Measurements from ENCODE around the gene MED16.
"Not testable (repeated sequence)": the region's sequence is repeated elsewhere in the genome, so short reads cannot be mapped to it uniquely, and the experiment has no call there.

MED16 gene

GRCh38 chr19:854549-854948, 38.4 kb downstream of the MED16 start:
- DNase-seq (ENCODE audit: low spot score), result no peak

GRCh38 chr19:853614-854220, 39.3 kb downstream of the MED16 start:
- DNase-seq (ENCODE audit: low spot score), result not testable (repeated sequence)

DNA sequence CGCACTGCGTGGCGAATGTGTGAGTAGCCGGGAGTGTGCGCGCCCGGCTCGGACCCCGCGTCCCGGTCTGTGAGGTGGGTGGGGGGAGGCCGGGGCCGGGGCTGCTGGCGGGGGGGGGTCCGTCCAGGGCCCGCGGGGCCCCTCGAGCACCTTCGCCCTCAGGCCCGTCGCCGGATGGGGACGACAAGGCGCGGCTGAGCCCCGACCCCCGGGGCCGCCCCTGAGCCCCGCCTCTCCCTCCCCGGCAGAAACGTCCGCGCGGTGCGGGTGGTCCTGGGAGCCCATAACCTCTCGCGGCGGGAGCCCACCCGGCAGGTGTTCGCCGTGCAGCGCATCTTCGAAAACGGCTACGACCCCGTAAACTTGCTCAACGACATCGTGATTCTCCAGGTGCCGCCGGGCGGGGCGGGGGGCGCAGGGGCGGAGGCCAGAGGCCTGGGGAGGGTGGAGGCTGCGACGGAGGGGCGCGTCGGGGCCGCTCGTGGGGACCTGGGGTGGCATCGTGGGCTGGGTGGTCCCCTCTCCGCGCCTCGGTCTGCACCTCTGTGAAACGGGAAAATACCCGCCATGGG, 39.9 kb downstream of the MED16 start:
- DNase-seq (ENCODE audit: low spot score), result no peak

- DNase-seq (ENCODE audit: low spot score), result no peak
Measured at GRCh38 chr19:852136-853013, 40.6 kb downstream of the MED16 start, which contains the start of gene ELANE. TSS of gene ELANE (plus strand) at chr19:852303. CDS start at chr19:852329, 26 bp downstream.

DNA sequence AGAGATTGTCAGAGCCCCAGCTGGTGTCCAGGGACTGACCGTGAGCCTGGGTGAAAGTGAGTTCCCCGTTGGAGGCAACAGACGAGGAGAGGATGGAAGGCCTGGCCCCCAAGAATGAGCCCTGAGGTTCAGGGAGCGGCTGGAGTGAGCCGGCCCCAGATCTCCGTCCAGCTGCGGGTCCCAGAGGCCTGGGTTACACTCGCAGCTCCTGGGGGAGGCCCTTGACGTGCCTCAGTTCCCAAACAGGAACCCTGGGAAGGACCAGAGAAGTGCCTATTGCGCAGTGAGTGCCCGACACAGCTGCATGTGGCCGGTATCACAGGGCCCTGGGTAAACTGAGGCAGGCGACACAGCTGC, 42.0 kb downstream of the MED16 start:
- no peak for DNase-seq (ENCODE audit: low spot score)

- peak; percentile 32 for DNase-seq (ENCODE audit: low spot score)
Measured at GRCh38 chr19:850221-850978, 42.6 kb downstream of the MED16 start.

GRCh38 chr19:849195-849594, 43.8 kb downstream of the MED16 start:
- DNase-seq (ENCODE audit: low spot score), result not testable (repeated sequence)

DNA sequence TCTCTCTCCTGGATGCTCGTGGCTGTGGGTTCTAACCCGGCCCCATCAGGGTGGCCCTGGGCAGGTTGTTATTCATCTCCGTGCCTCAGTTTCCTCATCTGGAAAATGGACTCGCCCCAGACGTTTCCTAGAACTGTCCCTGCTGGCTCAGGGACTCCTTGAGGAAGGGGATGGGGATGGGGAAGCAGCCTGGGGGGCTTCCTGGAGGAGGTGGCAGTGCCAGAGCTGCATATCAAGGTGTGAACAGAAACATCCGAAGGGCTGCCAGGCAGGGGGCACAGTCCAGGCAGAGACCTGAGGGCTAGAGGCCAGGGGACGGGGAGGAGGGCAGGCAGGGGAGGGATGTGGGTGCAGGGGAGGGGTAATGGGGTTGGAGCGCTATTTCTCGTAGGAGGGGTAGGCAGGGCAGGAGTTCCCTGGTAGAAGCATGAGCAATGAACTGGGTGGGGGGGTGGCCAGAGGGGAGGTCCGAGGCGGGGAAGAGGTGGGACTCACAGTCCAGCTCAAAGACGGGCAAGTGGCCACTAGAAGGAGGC, 44.5 kb downstream of the MED16 start:
- no peak for DNase-seq (ENCODE audit: low spot score)

GRCh38 chr19:845707-846521, 47.1 kb downstream of the MED16 start:
- DNase-seq (ENCODE audit: low spot score), result no peak

GRCh38 chr19:844546-844971, 48.4 kb downstream of the MED16 start:
- DNase-seq (ENCODE audit: low spot score), result no peak

GRCh38 chr19:843836-844545, 49.0 kb downstream of the MED16 start:
- no peak for DNase-seq (ENCODE audit: low spot score)

DNA sequence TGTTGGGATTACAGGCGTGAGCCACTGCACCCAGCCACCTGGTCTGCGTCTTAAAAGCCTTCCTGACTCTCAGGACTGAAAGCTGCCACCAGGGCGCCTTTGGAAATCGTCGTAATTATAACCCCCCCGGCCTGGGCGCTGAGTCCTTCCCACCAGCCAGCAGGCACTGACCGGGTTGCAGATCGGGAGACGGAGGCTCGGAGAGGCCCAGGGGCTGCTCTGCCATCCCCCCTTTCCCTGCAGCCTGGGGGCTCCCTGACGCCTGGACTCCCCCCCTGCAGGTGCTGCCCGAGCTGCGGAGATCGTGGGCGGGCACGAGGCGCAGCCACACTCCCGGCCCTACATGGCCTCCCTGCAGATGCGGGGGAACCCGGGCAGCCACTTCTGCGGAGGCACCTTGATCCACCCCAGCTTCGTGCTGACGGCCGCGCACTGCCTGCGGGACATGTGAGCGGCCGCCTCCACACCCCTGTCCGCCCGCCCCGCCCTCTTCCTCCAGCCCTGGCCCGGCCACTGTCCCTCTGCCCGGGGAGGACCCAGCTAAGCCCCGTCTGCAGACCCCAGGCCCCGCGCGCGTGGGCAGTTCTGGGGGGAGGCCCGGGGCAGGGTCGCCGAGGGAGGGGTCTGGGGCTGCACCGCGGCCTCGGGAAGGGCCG, 49.7 kb downstream of the MED16 start:
- DNase-seq (ENCODE audit: low spot score), result no peak

DNA sequence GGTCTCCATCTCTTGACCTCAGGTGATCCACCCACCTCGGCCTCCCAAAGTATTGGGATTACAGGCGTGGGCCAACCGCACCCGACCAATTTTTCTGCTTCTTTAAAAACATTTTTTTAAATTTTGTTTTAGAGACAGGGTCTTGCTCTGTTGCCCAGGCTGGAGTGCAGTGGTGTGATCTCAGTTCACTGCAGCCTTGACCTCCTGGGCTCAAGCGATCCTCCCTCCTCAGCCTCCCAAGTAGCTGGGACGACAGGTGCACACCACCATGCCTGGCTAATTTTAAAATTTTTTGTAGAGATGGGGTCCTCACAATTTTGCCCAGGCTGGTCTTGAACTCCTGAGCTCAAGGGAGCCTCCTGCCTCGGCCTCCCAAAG, 50.2 kb downstream of the MED16 start:
- DNase-seq (ENCODE audit: low spot score), result not testable (repeated sequence)

DNA sequence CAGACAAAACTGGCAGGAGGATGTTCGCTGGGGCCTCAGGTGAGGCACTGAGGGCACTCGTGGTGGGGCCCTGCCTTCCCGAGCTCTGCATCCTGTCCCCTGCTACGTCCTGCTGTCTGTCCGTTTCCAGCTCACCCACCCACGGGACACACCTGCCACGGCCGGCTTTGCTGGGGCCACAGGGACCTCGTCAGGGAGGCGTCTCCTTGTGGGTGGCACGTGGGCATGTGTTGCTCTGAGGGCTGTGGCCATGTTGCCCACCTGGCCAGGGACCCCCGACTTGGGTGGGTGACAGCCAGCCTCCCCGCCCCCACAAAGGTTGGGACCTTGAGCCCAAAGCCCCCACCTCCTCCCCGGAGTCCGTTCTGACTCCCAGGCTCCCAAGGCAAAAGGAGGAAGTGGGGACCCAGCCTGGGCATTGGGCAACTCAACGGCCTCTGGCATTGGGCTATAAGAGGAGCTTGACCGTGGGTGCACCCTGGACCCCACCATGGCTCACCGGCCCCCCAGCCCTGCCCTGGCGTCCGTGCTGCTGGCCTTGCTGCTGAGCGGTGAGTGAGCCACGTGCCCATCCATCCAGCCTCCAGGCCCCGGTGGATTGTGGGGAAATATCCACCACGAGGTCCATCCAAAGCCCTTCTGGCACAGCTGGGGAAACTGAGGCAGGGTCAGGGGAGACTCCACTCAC, 52.3 kb downstream of the MED16 start, which contains the start of gene PRTN3:
Gene PRTN3, plus strand, starts transcription at position 481 of the 688 bp plus-strand sequence. Its CDS starts 10 bp downstream, at position 491.
- no peak for DNase-seq (ENCODE audit: low spot score)

- no peak for DNase-seq (ENCODE audit: low spot score)
Measured at GRCh38 chr19:835210-835810, 57.7 kb downstream of the MED16 start.

- no peak for DNase-seq (ENCODE audit: low spot score)
Measured at GRCh38 chr19:834216-834615, 58.8 kb downstream of the MED16 start.

DNA sequence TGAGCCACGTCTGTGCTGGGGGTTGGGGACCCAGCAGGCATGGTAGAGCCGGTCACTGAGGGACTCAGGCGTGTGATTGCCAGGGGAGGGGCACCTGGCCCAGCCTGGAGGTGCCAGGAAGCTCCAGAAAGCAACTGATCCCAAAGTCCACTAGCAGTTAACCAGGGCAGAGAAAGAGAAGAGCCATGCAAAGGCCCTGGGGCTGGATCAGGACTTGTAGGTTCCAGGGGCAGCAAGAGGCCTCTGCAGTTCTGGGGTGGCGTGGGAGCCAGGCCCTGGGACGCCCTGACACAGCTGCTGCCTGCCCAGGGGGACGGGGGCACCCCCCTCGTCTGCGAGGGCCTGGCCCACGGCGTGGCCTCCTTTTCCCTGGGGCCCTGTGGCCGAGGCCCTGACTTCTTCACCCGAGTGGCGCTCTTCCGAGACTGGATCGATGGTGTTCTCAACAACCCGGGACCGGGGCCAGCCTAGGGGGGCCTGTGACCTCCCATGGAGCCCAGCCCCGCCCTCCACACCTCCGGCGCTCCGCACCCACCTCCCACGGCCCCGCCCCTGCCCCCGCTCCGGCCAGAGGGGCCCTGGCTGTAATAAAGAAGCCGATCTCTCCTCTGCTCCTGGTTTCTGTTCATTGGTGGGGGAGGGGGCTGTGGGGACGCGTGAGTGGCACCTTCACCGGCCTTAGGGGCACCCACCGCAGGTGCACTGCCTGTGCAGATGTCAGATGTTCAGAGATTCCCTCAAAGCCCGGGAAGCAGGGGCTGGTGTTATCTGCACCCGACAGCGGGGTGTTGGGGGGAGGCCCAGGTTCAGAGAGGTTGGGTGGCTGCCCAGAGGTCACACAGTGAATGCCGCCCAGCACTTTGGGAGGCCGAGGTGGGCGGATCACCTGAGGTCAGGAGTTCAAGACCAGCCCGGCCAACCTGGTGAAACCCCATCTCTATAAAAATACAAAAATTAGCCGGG, 61.3 kb downstream of the MED16 start:
- no peak for DNase-seq (ENCODE audit: low spot score)
